Stimulated activated CD4-positive, alpha-beta T cell treated with anti-CD3 and anti-CD28 coated beads, Interleukin-1b, Interleukin-23, amount 100 ng/mL, for 24 hours (primary cell): Measurements from ENCODE around the gene EHMT1.
"Not testable (repeated sequence)": the region's sequence is repeated elsewhere in the genome, so short reads cannot be mapped to it uniquely, and the experiment has no call there.

Experiments
- DNase-seq, 4 experiments: peaks; one replicate each; pipeline ENCODE4 v3.0.0-alpha.2; 2020; ENCODE audit warnings: low read depth in 4 of 4, low spot score in 1 of 4

EHMT1 gene

DNA sequence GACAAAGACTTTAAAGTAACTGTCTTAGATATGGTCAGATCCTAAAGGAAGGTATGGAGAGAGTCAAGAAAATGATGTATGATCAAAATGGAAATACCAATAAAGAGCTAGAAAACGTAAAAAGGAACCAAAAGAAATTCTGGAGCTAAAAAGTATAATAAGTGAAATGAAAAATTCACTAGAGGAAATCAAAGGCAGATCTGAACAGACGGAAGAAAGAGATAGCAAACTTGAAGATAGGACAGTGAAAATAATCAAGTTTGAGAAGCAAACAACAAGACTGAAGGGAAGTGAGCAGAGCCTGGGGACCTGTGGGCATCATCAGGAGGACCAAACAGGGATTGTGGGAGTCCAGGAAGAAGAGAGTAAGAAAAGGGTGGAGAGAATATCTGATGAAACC, 115.4 kb downstream of the EHMT1 start:
- DNase-seq: no peak

DNA sequence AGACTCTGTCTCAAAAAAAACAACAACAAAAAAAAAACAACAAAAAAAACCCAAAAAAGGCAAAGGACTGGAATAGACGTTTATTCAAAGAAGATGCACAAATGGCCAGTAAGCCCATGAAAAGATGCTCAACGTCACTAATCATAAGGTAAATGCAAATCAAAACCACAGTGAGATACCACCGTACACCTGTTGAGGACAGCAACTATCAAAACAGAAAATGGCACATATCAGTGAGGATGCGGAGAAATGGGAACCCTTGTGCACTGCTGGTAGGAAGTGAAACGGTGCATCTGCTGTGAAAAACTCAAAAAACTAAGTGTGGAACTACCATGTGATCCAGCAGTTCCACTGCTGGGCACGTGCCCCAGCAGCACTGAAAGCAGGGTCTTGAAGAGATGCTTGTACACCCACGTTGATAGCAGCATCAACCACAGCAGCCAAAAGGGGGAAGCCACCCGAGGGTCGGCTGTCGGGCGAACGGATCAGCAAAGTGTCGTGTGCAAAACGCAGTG, 119.4 kb downstream of the EHMT1 start:
- not testable (repeated sequence) for DNase-seq

DNA sequence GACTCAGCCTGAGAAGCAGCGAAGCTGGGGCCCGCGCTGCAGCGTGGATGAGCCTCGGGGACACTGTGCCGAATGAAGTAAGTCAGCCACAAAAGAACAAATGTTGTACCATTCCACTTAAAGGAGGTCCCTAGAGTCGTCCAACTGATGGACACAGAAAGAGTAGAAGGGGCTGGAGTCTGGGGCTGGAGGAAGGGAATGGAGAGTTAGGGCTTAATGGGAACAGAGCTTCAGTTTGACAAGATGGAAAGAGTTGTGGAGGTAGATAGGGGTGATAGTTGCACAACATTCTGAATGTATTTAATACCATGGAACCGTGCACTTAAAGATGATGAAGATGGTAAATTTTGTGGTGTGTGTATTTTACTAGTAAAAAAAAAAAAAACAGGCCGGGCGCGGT, 119.9 kb downstream of the EHMT1 start:
- DNase-seq: no peak

DNA sequence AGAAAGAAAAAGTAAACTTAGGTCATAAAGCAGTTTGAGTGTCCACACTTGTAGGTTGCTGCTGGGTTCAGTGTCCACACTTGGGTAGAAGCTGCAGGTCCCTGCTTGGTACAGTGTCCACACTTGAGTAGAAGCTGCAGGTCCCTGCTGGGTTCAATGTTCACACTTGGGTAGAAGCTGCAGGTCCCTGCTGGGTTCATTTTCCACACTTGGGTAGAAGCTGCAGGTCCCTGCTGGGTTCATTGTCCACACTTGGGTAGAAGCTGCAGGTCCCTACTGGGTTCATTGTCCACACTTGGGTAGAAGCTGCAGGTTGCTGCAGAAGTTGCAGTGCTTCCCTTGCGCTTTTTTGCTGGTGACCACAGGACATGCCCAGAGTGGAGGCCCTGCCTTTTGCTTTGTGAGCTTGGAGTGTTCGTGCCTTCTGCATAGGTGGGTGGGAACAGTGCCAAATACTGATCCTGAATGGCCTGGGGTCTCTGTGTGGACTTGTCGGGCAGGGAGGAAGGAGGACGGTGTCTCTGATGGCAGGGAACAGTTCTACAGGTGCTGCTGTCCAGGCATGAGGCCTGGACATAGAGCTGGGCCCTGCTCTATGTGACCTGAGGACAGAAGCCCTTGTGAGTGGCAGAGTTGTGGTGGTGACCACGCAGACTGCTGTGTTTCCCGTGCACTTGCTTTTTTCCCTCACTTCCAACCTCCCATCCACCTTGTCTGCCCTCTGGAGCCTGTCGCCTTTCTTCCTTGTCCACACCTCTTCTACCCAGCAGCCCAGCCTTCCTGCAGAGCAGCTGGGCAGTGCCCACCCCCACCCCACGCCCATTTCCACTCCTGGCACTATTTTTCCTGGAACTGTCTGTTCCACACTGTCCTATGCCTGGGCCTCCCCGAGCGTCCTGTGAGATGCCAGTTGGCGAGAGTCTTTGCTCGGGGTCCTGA, 120.8 kb downstream of the EHMT1 start:
- no peak for DNase-seq

DNA sequence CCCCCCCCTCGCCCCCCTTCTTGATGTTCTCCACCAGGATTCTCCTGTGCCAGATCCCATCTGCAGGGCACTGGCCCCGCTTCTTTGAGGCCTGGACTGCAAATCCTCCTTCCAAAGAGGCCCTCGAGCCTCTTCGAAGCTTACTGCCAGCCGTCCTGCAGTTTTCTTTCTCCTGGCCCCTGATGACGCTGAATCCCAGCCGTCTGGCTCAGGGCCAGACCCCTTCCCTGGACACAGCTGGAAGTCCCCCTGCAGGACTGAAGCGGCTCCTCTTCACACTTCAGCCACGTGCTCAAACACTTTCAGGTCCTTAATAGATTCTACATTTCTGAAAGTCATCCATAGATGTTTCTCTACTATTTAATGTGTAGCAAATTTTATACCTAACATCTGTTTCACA, 121.5 kb downstream of the EHMT1 start:
- no peak for DNase-seq

DNA sequence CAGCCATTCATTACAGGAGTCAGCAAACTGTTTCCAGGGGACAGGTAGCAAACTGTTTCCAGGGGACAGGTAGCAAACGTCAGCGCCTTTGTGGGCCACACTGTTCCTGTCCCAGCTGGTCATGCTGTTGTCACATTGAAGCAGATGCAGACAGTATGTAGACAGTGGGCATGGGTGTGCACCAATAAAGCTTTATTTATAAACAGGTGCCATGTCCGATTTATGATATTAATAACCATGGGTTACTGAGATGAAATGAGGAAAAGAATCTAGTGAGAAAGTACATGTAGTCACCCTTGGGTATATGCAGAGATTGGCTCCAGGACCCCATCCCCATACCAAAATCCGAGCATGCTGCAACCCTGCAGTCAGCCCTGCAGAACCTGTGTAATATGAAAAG, 122.5 kb downstream of the EHMT1 start:
- DNase-seq: no peak

DNA sequence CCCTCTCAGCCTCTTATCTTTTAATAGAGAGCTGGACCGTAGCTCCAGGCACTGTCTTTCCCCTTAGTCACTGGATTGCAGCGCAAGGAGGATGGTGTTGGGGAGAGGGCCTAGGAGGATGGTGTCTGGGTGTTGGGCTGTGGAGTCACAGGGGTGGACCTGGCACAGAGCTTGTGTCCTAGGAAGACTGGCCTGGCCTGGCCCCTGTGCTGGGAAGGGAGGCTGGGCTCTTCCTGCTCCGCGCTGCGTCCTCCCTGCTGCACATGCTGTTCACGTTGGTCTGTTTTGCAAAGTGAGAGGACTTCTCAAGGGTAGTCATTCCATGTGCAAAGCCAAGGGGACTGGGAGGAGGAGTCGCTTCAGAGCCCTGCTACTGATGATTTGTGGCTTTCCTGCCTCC, 123.9 kb downstream of the EHMT1 start:
- no peak for DNase-seq

DNA sequence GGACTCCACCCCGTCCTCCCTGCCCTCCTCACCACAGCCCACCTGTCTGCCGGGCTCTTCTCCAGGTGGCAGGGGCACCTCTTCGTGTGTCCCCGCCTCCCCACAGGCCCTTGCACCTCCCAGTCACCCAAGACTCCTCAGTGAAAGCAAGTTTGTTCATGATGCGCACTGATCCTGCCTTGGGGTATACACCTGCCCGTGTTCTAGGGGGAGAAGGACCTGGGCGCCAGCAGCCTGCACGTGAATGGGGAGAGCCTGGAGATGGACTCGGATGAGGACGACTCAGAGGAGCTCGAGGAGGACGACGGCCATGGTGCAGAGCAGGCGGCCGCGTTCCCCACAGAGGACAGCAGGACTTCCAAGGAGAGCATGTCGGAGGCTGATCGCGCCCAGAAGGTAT, 124.9 kb downstream of the EHMT1 start:
- DNase-seq: no peak

DNA sequence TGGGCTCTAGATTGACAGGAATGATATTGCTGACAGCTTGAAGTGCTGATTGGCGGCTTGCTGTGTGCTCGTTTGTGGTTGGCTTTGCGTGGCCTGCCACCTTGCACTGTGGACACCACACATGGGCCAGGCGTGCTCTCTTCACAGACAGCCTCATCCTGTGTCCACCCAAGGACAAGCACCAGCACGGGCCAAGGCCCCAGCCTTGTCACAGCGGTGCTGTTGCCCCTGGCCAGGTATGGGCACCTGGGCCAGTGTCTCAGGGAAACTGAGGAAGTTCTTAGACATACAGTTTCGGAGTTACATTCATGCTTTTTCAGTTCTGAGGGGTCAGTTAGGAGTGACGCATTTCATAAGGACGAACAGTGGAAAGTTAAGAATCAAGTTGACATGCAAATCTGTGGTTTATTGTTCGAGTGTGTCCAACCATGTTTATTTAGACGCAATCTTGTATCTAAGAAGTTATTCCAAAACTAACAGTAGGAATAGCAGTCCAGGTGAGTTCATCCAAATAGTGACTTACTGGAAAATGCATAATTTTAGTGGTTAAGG, 125.9 kb downstream of the EHMT1 start:
- no peak for DNase-seq

DNA sequence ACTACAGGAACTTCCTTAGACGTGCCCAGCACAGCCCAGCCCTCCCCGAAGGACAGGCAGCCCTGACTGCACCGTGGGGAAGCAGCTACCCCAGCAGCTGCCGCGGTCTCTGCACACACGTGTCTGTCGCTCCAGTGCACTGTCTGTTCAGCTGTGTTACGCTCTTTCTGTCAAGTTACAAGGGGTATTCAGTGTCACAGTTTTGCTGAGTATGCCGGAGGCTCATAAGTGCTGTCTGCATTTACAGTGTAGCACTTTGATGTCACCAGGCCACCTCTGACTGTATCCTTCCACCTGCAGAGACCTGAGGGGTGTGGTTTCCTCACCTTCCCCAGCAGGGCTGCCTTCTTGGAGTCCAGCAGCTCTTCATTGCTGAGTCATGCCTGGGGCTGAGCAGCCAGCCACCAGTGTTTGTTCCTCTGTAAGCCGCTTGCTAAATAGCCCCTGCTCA, 126.8 kb downstream of the EHMT1 start:
- no peak for DNase-seq

DNA sequence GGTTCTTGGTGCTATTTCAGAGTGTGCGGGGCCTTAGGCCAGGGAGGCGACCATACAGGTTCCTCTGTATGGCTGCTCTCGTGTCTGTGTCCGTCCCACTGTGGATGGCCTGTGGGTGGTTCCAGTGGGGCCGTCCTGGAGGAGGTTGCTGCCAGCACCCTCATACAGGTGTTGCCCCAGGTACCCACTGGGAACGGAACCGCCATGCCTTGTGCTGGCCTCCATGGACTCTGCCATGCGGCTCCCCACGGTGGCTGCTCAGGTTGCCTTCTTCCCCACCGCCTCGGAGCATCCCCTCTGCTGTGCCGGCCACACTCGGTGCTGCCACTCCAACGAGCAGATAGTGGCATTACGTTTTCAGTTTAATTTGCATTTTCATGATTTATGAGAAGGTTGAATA, 129.5 kb downstream of the EHMT1 start:
- DNase-seq: no peak

DNA sequence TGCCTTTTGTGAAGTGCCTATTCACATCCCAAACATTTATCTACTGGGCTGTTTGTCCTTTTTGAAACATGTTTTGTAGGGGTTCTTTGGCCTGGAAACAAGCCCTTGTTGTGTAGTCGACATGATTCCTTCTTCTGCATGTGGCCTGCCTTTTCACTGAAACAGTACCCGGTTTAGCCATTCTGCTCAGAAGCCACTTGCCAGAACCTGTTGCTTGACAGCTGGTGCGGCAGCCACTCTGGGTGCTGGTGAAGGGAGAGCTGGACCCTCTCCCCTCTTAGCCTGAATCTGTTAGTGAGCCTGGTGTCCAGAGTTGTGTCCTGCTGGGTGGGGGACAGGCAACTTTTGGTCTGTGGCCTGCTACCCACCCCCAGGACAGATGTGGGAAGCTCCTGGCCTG, 129.9 kb downstream of the EHMT1 start:
- DNase-seq: no peak

DNA sequence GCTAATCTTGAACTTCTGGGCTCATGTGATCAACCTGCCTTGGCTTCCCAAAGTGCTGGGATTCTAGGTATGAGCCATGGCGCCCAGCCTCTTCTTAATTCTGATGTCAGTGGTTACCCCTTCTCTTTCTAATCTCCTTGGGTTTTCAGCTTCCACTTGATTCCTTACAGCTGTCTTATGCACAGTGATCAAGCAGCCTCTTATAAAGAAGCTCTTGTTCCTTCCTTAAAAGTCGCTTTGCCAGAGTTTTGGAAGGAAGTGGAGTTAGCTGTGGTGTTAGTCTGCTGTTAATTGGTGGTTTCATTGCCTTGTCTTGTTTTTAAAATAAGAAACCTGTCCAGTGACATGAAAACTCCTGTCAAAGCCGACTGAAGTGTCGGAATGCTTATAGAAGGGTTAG, 130.7 kb downstream of the EHMT1 start:
- no peak for DNase-seq

DNA sequence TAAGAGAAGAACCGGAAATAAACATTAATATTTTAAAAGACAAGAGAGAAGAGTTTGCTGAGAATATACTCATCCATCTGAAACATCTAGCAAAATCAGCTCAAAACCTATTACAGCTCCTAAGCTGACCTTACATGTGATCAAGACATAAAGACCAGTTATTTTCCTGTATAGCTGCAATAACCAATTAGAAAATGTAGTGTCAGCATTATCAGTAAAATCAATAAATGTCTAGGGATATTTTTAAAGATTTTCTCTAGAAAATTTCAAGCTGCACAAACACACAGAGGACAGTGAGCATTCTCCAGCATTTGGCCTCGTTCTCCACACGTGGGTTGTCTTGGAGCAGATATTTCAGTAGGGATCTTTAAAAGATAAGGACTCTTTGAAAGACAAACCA, 131.2 kb downstream of the EHMT1 start:
- DNase-seq: no peak

DNA sequence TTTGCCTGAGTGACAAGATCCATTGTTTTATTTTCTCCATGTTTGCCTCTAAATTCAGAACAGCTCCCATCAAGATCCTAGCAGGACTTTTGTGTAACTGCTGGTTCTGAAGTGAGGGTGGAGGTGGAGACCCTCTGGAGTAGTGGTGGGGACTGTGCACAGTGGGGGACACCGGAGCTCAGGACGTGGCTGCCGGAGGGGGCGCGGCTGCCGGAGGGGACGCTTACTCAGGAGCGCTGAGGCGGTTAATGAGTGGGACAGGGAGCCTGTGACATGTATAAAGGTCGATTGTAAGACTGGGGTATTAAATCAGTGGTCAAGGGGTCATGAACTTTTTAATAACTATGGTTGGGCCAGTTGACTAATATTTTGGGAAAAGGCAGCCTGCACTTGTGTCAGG, 131.8 kb downstream of the EHMT1 start:
- no peak for DNase-seq

DNA sequence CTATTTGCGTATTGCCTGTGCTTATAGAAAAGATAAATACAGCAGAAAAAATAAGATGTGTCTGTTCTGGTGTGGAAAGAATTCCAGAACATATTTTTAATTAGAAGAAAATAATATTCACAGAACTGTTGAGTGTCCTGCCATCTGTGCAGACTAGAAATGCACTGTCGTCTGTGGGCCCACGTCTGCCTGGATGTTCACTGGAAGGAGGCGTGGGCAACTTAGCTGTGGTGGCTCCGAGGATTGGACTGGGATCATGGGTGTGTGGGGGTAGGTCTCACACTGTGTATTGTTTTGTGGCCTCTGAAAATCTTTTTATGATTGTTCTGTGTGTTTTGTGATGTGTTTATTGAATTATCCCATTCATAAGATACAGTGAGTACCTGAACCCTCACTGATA, 132.8 kb downstream of the EHMT1 start:
- no peak for DNase-seq

DNA sequence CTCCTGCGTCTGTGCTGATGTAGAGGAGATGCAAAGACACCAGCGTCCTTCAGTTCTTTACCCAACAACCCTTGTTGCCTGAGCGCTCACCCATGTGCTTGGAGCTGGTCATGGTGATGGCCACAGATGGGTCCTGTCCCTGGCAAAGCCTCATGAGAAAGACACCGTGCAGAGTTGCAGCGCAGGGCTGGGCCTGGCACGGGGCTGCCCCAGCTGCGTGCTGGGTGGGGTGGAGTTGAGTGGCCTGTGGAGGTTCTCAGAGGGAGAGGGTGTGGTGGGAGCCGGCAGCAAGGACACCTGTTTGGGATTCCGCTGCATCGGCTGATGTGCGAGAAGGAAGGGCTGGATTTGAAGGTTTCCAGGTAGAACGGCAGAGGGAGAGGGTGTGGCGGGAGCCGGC, 133.6 kb downstream of the EHMT1 start:
- no peak for DNase-seq

DNA sequence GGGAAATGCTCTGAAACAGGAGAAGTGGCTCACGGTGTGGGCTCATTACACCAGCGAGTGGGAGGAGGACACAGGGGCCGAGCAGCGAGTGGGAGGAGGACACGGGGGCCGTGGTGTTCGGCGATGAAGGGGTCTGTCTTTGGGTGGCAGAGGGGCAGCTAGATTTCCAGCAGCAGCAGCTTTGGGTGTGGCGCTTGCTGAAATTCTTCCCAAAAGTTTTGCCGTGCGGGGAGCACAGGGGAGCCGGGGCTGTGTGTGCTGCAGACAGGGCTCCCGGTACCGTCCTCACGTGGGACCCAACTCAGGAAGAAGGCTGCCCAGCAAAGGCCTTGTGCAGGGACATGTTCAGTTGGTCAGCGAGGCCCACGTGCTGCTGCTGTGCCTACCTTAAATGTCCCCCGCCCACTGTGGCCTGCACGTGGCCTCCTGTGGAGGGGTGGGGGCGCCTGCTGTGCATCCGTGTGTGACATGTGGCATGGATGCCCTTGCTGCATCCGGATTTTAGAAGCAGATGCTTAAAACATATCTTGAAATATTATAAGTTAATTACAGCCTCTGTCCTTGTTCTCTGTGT, 134.5 kb downstream of the EHMT1 start:
- DNase-seq: no peak

DNA sequence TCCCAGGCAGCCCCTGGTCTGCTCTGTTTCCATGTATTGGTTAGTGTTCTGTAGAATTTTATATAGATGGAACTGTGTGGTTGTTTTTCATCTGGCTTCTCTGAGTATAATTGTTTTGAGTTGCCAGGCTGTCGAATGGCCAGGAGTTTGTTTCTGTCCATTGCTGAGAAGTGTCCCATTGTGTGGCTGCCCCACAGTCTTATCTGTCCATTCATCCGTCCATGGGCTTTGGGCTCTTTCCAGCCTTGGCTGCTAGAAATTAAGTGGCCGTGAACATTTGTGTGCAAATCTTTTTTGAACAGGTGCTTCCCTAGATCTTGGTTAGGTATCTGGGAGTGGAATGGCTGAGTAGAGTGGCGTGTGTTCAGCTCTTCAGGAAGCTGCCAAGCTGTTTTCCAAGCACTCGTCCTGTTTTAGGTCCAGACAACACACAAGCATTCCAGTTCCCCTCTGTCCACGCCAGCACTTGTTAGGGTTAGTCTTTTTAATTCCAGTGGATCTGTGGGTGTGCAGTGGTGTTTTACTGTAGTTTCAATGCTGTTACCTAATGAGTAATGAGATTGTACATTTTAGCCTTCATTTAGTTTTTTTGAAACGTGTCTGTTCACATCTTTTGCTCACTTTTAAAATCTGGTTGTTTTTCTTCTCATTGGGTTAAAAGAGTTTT, 136.6 kb downstream of the EHMT1 start:
- DNase-seq: no peak

DNA sequence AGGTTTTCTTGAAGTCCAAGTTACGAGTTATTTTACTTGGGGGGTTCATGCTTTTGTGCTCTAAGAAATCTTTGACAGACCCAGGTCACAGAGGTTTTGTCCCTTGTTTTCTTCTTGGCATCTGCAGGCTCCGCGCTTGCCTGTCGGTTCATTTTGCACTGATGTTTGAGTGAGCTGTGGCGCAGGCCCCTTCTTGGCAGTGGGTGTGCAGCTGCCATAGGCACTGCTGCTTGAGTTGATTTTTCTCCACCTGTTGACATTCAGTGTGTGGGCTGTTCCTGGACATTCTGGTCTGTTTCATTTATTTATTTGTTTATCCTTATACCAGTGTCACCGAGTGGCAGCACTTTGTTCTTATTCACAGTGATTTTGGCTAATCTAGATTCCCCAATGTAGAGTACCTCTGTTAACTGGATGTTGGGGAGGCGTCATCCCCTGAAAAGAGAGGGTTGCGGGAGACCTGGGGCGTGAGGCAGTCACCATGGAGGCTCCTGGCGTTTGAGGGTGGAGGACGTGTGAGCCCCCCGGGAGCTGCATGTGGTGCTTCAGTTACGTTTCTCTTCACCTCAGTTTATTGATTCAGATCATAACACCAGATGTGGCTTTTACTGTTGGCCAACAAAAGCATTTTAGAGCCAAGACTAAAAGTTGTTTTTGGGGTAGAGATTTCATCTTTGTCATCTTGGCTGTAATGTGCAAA, 137.4 kb downstream of the EHMT1 start:
- DNase-seq: no peak

DNA sequence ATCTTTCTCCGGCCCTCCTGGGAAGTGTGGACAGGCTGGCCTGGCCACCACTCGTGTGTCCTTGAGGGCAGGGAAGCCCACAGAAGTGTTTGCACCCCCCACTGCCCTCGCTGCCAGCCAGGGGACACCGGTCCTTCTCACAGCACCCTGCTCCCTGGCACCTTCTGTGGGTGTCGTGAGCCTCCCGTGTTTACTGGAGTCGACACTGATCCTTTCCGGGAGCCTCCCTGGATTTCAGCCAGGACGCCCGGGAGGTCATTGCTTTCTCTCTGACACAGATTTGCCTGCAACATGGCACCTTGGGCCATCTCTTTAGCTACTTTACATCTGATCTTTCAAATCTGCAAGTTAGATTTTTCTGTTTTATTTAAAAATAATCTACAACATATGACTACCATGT, 138.3 kb downstream of the EHMT1 start:
- DNase-seq: no peak
